IPS-20b (cell line): Measurements from ENCODE around the gene KCNK2.

Experiments used
- H3K27ac ChIP-seq: one replicate; pipeline ENCODE4 v1.5.1; 2013; ENCODE audit warnings: low read length
- H3K27me3 ChIP-seq: 2 replicates; pipeline ENCODE4 v1.6.1; 2013; ENCODE audit warnings: mild to moderate bottlenecking, low read length, inconsistent platforms; ENCODE audit not compliant: insufficient read depth
- H3K36me3 ChIP-seq: 2 replicates; pipeline ENCODE4 v1.6.1; 2013; ENCODE audit warnings: low read depth, mild to moderate bottlenecking, inconsistent platforms, low read length, moderate library complexity; ENCODE audit not compliant: insufficient read depth
- H3K4me1 ChIP-seq: 2 replicates; pipeline ENCODE4 v1.6.1; 2013; ENCODE audit warnings: mild to moderate bottlenecking, control low read depth, inconsistent platforms, low read length, moderate library complexity; ENCODE audit not compliant: insufficient read depth
- H3K4me3 ChIP-seq: 2 replicates; pipeline ENCODE4 v1.5.1; 2013; ENCODE audit warnings: mild to moderate bottlenecking, low read length, inconsistent platforms
- H3K9ac ChIP-seq: 2 replicates; pipeline ENCODE4 v1.6.1; 2013; ENCODE audit warnings: low read depth, mild to moderate bottlenecking, inconsistent platforms, low read length, moderate library complexity
- H3K9me3 ChIP-seq: 2 replicates; pipeline ENCODE4 v1.6.1; 2013; ENCODE audit warnings: mild to moderate bottlenecking, low read depth, low read length, inconsistent platforms; ENCODE audit not compliant: insufficient read depth

Gene KCNK2

GRCh38 chr1:215059947-215060346 lies 22.6 kb upstream of the KCNK2 start:
- peaks cover 7% of the 10 kb centered on the region; the same call in 1 of the 2 replicates for H3K4me1 ChIP-seq
- no peaks in the 10 kb centered on the region for H3K9me3 ChIP-seq
- no peak overlapping the region for H3K9ac ChIP-seq
- no peaks in the 10 kb centered on the region for H3K36me3 ChIP-seq
- no peak overlapping the region for H3K27ac ChIP-seq
- no peak overlapping the region for H3K4me3 ChIP-seq
- no peaks in the 10 kb centered on the region for H3K27me3 ChIP-seq

GRCh38 chr1:215064327-215064726 lies 18.2 kb upstream of the KCNK2 start:
- H3K36me3 ChIP-seq: no peaks in the 10 kb centered on the region
- H3K9ac ChIP-seq: no peak overlapping the region
- no peaks in the 10 kb centered on the region for H3K4me1 ChIP-seq
- H3K27me3 ChIP-seq: no peaks in the 10 kb centered on the region
- H3K4me3 ChIP-seq: no peak overlapping the region
- H3K9me3 ChIP-seq: no peaks in the 10 kb centered on the region
- H3K27ac ChIP-seq: no peak overlapping the region

GRCh38 chr1:215071078-215071477 lies 11.5 kb upstream of the KCNK2 start:
- Histone ChIP-seq H3K27me3 (no peaks in the 10 kb centered on the region), H3K36me3 (no peaks in the 10 kb centered on the region), H3K4me1 (no peaks in the 10 kb centered on the region), H3K9ac (no peak overlapping the region), H3K4me3 (no peak overlapping the region), H3K9me3 (no peaks in the 10 kb centered on the region), H3K27ac (no peak overlapping the region)

GRCh38 chr1:215076322-215076721 lies 6.2 kb upstream of the KCNK2 start:
- H3K9me3 ChIP-seq: no peaks in the 10 kb centered on the region
- H3K4me3 ChIP-seq: no peak overlapping the region
- no peak overlapping the region for H3K27ac ChIP-seq
- no peaks in the 10 kb centered on the region for H3K4me1 ChIP-seq
- H3K36me3 ChIP-seq: no peaks in the 10 kb centered on the region
- no peak overlapping the region for H3K9ac ChIP-seq
- peaks cover 42% of the 10 kb centered on the region for H3K27me3 ChIP-seq

- H3K4me1 ChIP-seq: no peaks in the 10 kb centered on the region
- H3K9ac ChIP-seq: no peak overlapping the region
- H3K27me3 ChIP-seq: peaks cover 72% of the 10 kb centered on the region
- no peaks in the 10 kb centered on the region for H3K9me3 ChIP-seq
- no peak overlapping the region for H3K4me3 ChIP-seq
- no peak overlapping the region for H3K27ac ChIP-seq
- no peaks in the 10 kb centered on the region for H3K36me3 ChIP-seq
These were observed 3.1 kb upstream of the KCNK2 start for GRCh38 chr1:215079456-215079855.

- no peaks in the 10 kb centered on the region for H3K36me3 ChIP-seq
- peak overlapping the region; percentile 65 for H3K4me3 ChIP-seq
- H3K27me3 ChIP-seq: peaks cover 96% of the 10 kb centered on the region
- no peaks in the 10 kb centered on the region for H3K9me3 ChIP-seq
- H3K4me1 ChIP-seq: no peaks in the 10 kb centered on the region
- H3K9ac ChIP-seq: no peak overlapping the region
- H3K27ac ChIP-seq: no peak overlapping the region
These were observed 641 bp upstream of the KCNK2 start for GRCh38 chr1:215081661-215082531.

- H3K4me3 ChIP-seq: peak overlapping the region; percentile 63
- H3K4me1 ChIP-seq: no peaks in the 10 kb centered on the region
- peaks cover 93% of the 10 kb centered on the region for H3K27me3 ChIP-seq
- no peaks in the 10 kb centered on the region for H3K9me3 ChIP-seq
- H3K27ac ChIP-seq: no peak overlapping the region
- no peaks in the 10 kb centered on the region for H3K36me3 ChIP-seq
- H3K9ac ChIP-seq: no peak overlapping the region
These were observed 935 bp downstream of the KCNK2 start for GRCh38 chr1:215083383-215083961.

- no peaks in the 10 kb centered on the region for H3K4me1 ChIP-seq
- no peaks in the 10 kb centered on the region for H3K9me3 ChIP-seq
- no peak overlapping the region for H3K27ac ChIP-seq
- no peak overlapping the region for H3K9ac ChIP-seq
- no peak overlapping the region for H3K4me3 ChIP-seq
- H3K36me3 ChIP-seq: no peaks in the 10 kb centered on the region
- peaks cover 82% of the 10 kb centered on the region for H3K27me3 ChIP-seq
These were observed 2.1 kb downstream of the KCNK2 start for GRCh38 chr1:215084621-215085020.

GRCh38 chr1:215087603-215088002 lies 5.1 kb downstream of the KCNK2 start:
- Histone ChIP-seq H3K36me3 (no peaks in the 10 kb centered on the region), H3K27me3 (peaks cover 52% of the 10 kb centered on the region)

GRCh38 chr1:215094381-215094780 lies 11.8 kb downstream of the KCNK2 start:
- no peaks in the 10 kb centered on the region for H3K4me1 ChIP-seq
- no peak overlapping the region for H3K9ac ChIP-seq
- H3K9me3 ChIP-seq: no peaks in the 10 kb centered on the region
- H3K27me3 ChIP-seq: no peaks in the 10 kb centered on the region
- H3K36me3 ChIP-seq: no peaks in the 10 kb centered on the region
- H3K27ac ChIP-seq: no peak overlapping the region
- H3K4me3 ChIP-seq: no peak overlapping the region

More at GRCh38 chr1:215087603-215088002, 5.1 kb downstream of the KCNK2 start:
- no peak overlapping the region for H3K9ac ChIP-seq
- no peak overlapping the region for H3K27ac ChIP-seq
- H3K4me1 ChIP-seq: no peaks in the 10 kb centered on the region
- H3K4me3 ChIP-seq: no peak overlapping the region
- no peaks in the 10 kb centered on the region for H3K9me3 ChIP-seq

- Histone ChIP-seq H3K4me1 (no peaks in the 10 kb centered on the region), H3K36me3 (no peaks in the 10 kb centered on the region), H3K27ac (no peak overlapping the region), H3K27me3 (no peaks in the 10 kb centered on the region), H3K4me3 (no peak overlapping the region), H3K9ac (no peak overlapping the region), H3K9me3 (no peaks in the 10 kb centered on the region)
These were observed 13.0 kb downstream of the KCNK2 start for GRCh38 chr1:215095524-215095923.

- H3K27ac ChIP-seq: no peak overlapping the region
- no peak overlapping the region for H3K4me3 ChIP-seq
- H3K9ac ChIP-seq: no peak overlapping the region
- no peaks in the 10 kb centered on the region for H3K4me1 ChIP-seq
- no peaks in the 10 kb centered on the region for H3K27me3 ChIP-seq
- no peaks in the 10 kb centered on the region for H3K36me3 ChIP-seq
- no peaks in the 10 kb centered on the region for H3K9me3 ChIP-seq
These were observed 19.0 kb downstream of the KCNK2 start for GRCh38 chr1:215101511-215101910.
